ENCODE results near the gene TNS3. TPM values are rescaled to one million over a fixed set of nuclear protein-coding genes. Genes with fewer than 3 reads are reported as not detected.

Gene TNS3
- total RNA-seq, 1 experiment from 2014 or later: 9.5 TPM

- WGBS (ENCODE audit: extremely low coverage, insufficient read length, low lambda C conversion rate): no CpG with 5 or more reads among the region's 17 CpGs
- Histone ChIP-seq H2BK5ac (ENCODE audit: insufficient read length, low read length) (no peak overlapping the region), H3K14ac (ENCODE audit: insufficient read depth, low read length) (no peak overlapping the region), H3K9ac (ENCODE audit: extremely low read depth, insufficient read length, low read length) (no peak overlapping the region), H3T11ph (ENCODE audit: low read length) (no peak overlapping the region), H3K27ac (ENCODE audit: insufficient read length, low read depth, low read length) (no peak overlapping the region), H3K79me1 (ENCODE audit: insufficient read depth, low read depth, low read length, poor library complexity, severe bottlenecking) (no peaks in the 10 kb centered on the region), H2AFZ (ENCODE audit: low read length) (no peak overlapping the region), H4K5ac (ENCODE audit: insufficient read length, low read depth, low read length) (no peak overlapping the region), H2AK5ac (ENCODE audit: insufficient read length, low read length) (no peak overlapping the region), H3K79me2 (ENCODE audit: insufficient read depth, low read length) (no peaks in the 10 kb centered on the region), H2BK120ac (ENCODE audit: low read depth, low read length, poor library complexity, severe bottlenecking) (no peak overlapping the region), H3K4me2 (ENCODE audit: insufficient read depth, insufficient read length, low read length) (no peak overlapping the region), H3K18ac (ENCODE audit: insufficient read length, low read depth, low read length) (no peak overlapping the region), H3K27me3 (ENCODE audit: insufficient read depth, low read length) (no peaks in the 10 kb centered on the region), H3K23me2 (ENCODE audit: insufficient read length, low read depth, low read length, poor library complexity, severe bottlenecking) (no peaks in the 10 kb centered on the region), H4K20me1 (ENCODE audit: control insufficient read depth, insufficient read depth, insufficient read length) (no peaks in the 10 kb centered on the region), H3K56ac (ENCODE audit: insufficient read length, low read depth, low read length) (no peak overlapping the region), H3K9me3 (ENCODE audit: control insufficient read depth, low read depth, low read length) (no peaks in the 10 kb centered on the region), H3K4me1 (ENCODE audit: insufficient read depth, low read length) (peaks cover 2% of the 10 kb centered on the region; the same call in 1 of the 2 replicates), H4K8ac (replicated peaks; ENCODE audit: insufficient read length, low read depth, low read length) (no peak overlapping the region), H4K91ac (ENCODE audit: insufficient read length, low read depth, low read length) (no peak overlapping the region), H2BK12ac (ENCODE audit: insufficient read length, low read depth, low read length) (no peak overlapping the region), H2BK20ac (ENCODE audit: low read depth, low read length, poor library complexity, severe bottlenecking) (no peak overlapping the region), H3K4ac (ENCODE audit: low read depth, low read length) (no peak overlapping the region), H3K23ac (ENCODE audit: insufficient read length, low read depth, low read length) (no peak overlapping the region), H2BK15ac (ENCODE audit: low read depth, low read length) (no peak overlapping the region)
- H3K27me3 Mint-ChIP-seq (ENCODE audit: low read depth): no peaks in the 10 kb centered on the region; the same call in 1 of the 2 replicates
- peaks cover 10 to 11% of the 10 kb centered on the region in 2 experiments for H3K4me1 Mint-ChIP-seq
- DNase-seq: no peak
- no peak for TF ChIP-seq CTCF (conservative IDR thresholded peaks at IDR 0.05)
- H3K36me3 Mint-ChIP-seq (ENCODE audit: insufficient read depth in 1 of 3, low read depth in 3 of 3): peaks cover 5 to 12% (median 10%) of the 10 kb centered on the region in 3 experiments; a peak in 5 of 7 replicates
- peak overlapping the region in 2 of 3 experiments; percentile 10 to 44; a peak in 2 of 7 replicates for H3K27ac Mint-ChIP-seq
- H3K4me3 Mint-ChIP-seq: no peak overlapping the region
- H3K9me3 Mint-ChIP-seq: no peaks in the 10 kb centered on the region
These were observed 166.3 kb downstream of the TNS3 start for GRCh38 chr7:47415318-47416212.
